Measurements from ENCODE around the gene PTBP1.

DNA sequence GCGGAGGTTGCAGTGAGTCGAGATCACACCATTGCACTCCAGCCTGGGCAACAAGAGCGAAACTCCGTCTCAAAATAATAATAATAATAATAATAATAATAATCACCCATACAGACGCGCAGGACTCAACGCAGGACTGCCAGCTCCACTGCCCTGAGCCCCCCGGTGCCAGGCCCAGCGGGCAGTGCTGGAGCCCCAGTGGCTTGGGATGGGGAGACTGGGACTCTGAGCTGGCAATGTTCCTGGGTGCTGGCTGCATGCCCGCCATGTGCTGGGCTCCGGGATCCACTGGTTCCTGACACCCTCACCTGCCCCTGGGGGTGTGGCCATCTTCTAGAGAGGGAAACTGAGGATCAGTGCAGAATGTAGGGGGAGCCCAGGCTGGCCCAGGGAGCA, 30.1 kb downstream of the PTBP1 start:
- no peak for TF ChIP-seq POLR2A (IDR thresholded peaks at IDR 0.05)
- TF ChIP-seq CTCF (IDR thresholded peaks at IDR 0.05), result no peak

Measured in esophagus squamous epithelium (tissue), 4 donors.